OCI-LY7 (cell line): Measurements from ENCODE around the gene USP24. TPM values are rescaled to one million over a fixed set of nuclear protein-coding genes. Genes with fewer than 3 reads are reported as not detected.
"Not testable (repeated sequence)": the region's sequence is repeated elsewhere in the genome, so short reads cannot be mapped to it uniquely, and the experiment has no call there.

Experiments
- BruUV-seq: library from RNA; stranded (reverse); fragments of 400-500 nt; replicated peaks from 2 replicates; lab custom pipeline; 2021; lab: Mats Ljungman, UMichigan
- CTCF ChIA-PET: fragments of 300-600 bp; sonication (Branson Sonifier 250); formaldehyde crosslinking; loops from one replicate; lab custom pipeline; 2022; ENCODE audit warnings: antibody characterized with exemption; ENCODE audit not compliant: unreplicated experiment; lab: Charles Lee
- POLR2A ChIA-PET: fragments of 300-600 bp; sonication (Branson Sonifier 250); formaldehyde crosslinking; loops from one replicate; lab custom pipeline; 2022; ENCODE audit warnings: antibody characterized with exemption; lab: Charles Lee
- DNase-seq: peaks from one replicate; pipeline ENCODE4 v3.0.0-alpha.2; 2015; ENCODE audit warnings: low spot score
- H2AFZ ChIP-seq: fragments of 200-600 bp; sonication (generic), shearing (Covaris generic); 2 replicates; pipeline ENCODE4 v1.6.1; 2014; ENCODE audit warnings: mild to moderate bottlenecking, antibody characterized with exemption, low read length, moderate library complexity
- H3K27ac ChIP-seq: fragments of 200-600 bp; sonication (generic); 2 replicates; pipeline ENCODE4 v1.5.1; 2014; ENCODE audit warnings: mixed run types, low read depth, mild to moderate bottlenecking, moderate library complexity, low read length, inconsistent platforms; ENCODE audit not compliant: poor library complexity, severe bottlenecking
- H3K36me3 ChIP-seq: fragments of 200-600 bp; sonication (generic); 2 replicates; pipeline ENCODE4 v1.6.1; 2014; ENCODE audit warnings: mild to moderate bottlenecking, antibody characterized with exemption, low read length, moderate library complexity, mixed read lengths; ENCODE audit not compliant: insufficient read depth
- H3K4me1 ChIP-seq: fragments of 200-600 bp; sonication (generic); 2 replicates; pipeline ENCODE4 v1.5.1; 2014; ENCODE audit warnings: mild to moderate bottlenecking, low read length; ENCODE audit not compliant: insufficient read depth, poor library complexity, severe bottlenecking
- H3K4me2 ChIP-seq: fragments of 200-600 bp; sonication (generic); 2 replicates; pipeline ENCODE4 v1.6.1; 2014; ENCODE audit warnings: mild to moderate bottlenecking, low read length
- H3K4me3 ChIP-seq: fragments of 200-600 bp; sonication (generic); 2 replicates; pipeline ENCODE4 v1.5.1; 2014; ENCODE audit warnings: mild to moderate bottlenecking, low read depth, low read length; ENCODE audit not compliant: poor library complexity, severe bottlenecking
- H3K79me2 ChIP-seq: fragments of 200-600 bp; sonication (generic); 2 replicates; pipeline ENCODE4 v1.6.1; 2016; ENCODE audit warnings: low read depth, mild to moderate bottlenecking, low read length, moderate library complexity, mixed read lengths; ENCODE audit not compliant: insufficient read depth
- H3K9me2 ChIP-seq: fragments of 200-600 bp; sonication (generic); 2 replicates; pipeline ENCODE4 v1.6.1; 2016; ENCODE audit warnings: mild to moderate bottlenecking, low read length, mixed read lengths; ENCODE audit not compliant: insufficient read depth
- H3K9me3 ChIP-seq: fragments of 200-600 bp; sonication (generic); 2 replicates; pipeline ENCODE4 v1.6.1; 2014; ENCODE audit warnings: mild to moderate bottlenecking, mixed run types, low read length, mixed read lengths
- H4K20me1 ChIP-seq: fragments of 200-600 bp; sonication (generic); 2 replicates; pipeline ENCODE4 v1.6.1; 2014; ENCODE audit warnings: mild to moderate bottlenecking, antibody characterized with exemption, low read length, moderate library complexity, mixed read lengths; ENCODE audit not compliant: insufficient read depth
- EZH2phosphoT487 ChIP-seq: fragments of 200-600 bp; sonication (generic); IDR thresholded peaks from 2 replicates; pipeline ENCODE4 v1.6.1; 2018; ENCODE audit warnings: low read depth, borderline replicate concordance, mild to moderate bottlenecking, mixed run types, antibody characterized with exemption, low read length, moderate library complexity, mixed read lengths
- intact Hi-C: fragments of 100-400 bp; cut with micrococcal nuclease; formaldehyde crosslinking; loops from one replicate; pipeline ENCODE4 v1.10.0; 2022; ENCODE audit not compliant: unreplicated experiment
- total RNA-seq, 2 experiments: library from RNA; depleted of rRNA in 1 of 2; stranded (reverse); fragments of >200 nt in 1 of 2; shearing (Covaris generic) in 1 of 2; gene quantifications; 2 replicates each; pipeline ENCODE4 v1.2.3, GENCODE V29; 2014 to 2022
- TF ChIP-seq, protein P1 (sequence below): fragments of 200-600 bp; sonication (generic); conservative IDR thresholded peaks from 2 replicates; pipeline ENCODE4 v1.5.1; 2014; ENCODE audit warnings: mild to moderate bottlenecking, antibody characterized with exemption, low read length, moderate library complexity, mixed read lengths

USP24 gene
- total RNA-seq, 2 experiments from 2014 or later = 35.1 to 46.3 TPM

DNA sequence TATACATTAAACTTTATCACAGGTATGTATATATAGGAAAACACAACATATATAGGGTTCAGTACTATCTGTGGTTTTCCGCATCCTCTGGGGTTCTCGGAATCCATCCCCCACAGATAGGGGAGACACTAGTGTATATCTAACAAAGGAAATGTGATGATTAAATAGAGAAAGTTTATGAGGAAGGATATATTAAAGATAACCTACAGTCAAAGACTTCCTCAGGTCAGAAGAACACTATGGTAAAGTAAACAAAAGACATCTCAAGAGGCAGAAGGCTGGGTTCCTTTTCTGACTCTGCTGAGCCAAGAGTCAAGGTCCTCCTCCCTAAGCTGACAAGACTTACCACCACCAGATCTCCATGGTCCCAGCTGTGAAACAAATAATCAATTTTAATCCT is 12.1 kb downstream of the USP24 start:
- no peak overlapping the region for H2AFZ ChIP-seq
- no peaks in the 10 kb centered on the region for H3K9me2 ChIP-seq
- POLR2A ChIA-PET = no interaction called here
- CTCF ChIA-PET = no interaction called here
- H3K9me3 ChIP-seq = no peaks in the 10 kb centered on the region
- no peak for DNase-seq
- H3K27ac ChIP-seq = no peak overlapping the region
- no peak overlapping the region for H3K4me3 ChIP-seq
- H3K4me1 ChIP-seq = no peaks in the 10 kb centered on the region
- no TSS peak for BruUV-seq
- no peak overlapping the region for H3K4me2 ChIP-seq
- intact Hi-C loops = no loop called here
- TF ChIP-seq, protein P1, sequence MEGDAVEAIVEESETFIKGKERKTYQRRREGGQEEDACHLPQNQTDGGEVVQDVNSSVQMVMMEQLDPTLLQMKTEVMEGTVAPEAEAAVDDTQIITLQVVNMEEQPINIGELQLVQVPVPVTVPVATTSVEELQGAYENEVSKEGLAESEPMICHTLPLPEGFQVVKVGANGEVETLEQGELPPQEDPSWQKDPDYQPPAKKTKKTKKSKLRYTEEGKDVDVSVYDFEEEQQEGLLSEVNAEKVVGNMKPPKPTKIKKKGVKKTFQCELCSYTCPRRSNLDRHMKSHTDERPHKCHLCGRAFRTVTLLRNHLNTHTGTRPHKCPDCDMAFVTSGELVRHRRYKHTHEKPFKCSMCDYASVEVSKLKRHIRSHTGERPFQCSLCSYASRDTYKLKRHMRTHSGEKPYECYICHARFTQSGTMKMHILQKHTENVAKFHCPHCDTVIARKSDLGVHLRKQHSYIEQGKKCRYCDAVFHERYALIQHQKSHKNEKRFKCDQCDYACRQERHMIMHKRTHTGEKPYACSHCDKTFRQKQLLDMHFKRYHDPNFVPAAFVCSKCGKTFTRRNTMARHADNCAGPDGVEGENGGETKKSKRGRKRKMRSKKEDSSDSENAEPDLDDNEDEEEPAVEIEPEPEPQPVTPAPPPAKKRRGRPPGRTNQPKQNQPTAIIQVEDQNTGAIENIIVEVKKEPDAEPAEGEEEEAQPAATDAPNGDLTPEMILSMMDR = no peak
- no peak for TF ChIP-seq EZH2phosphoT487
- peaks cover 15% of the 10 kb centered on the region; the same call in 1 of the 2 replicates for H4K20me1 ChIP-seq
- H3K36me3 ChIP-seq = peaks cover 31% of the 10 kb centered on the region
- H3K79me2 ChIP-seq = peaks cover 53% of the 10 kb centered on the region; the same call in 1 of the 2 replicates

DNA sequence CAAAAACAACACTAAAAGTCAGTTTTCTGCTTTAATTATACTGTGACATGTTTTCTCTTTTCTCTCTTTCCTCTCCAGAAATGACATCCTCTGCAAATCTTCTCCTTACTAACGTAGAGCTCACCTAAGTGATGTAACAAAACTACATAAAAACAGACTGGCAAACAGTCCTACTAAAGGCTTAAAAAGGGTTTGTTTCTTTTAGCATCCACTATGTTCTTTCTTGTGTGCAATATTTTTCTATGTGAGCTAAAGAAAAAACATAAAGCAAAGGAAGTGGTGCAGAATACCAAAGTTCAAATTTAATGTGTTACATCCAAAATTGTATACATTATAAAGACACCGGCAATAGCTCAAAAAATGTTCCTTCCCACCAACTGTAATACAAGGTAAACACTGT is 14.5 kb downstream of the USP24 start:
- H3K4me3 ChIP-seq = no peak overlapping the region
- H2AFZ ChIP-seq = no peak overlapping the region
- peaks cover 9% of the 10 kb centered on the region; the same call in 1 of the 2 replicates for H4K20me1 ChIP-seq
- no TSS peak for BruUV-seq
- peaks cover 29% of the 10 kb centered on the region; the same call in 1 of the 2 replicates for H3K79me2 ChIP-seq
- intact Hi-C loops = no loop called here
- POLR2A ChIA-PET = interaction anchor here (0.8 to 1.7 kb wide), 5 partner anchors 9 to 39 kb away, joined by 3 to 16 read pairs (median 4); no protein-coding TSS in a partner anchor
- TF ChIP-seq, protein P1 = no peak
- TF ChIP-seq EZH2phosphoT487 = no peak
- CTCF ChIA-PET = no interaction called here
- peaks cover 22% of the 10 kb centered on the region for H3K36me3 ChIP-seq
- H3K9me3 ChIP-seq = no peaks in the 10 kb centered on the region
- H3K4me1 ChIP-seq = no peaks in the 10 kb centered on the region
- H3K27ac ChIP-seq = no peak overlapping the region
- no peaks in the 10 kb centered on the region for H3K9me2 ChIP-seq
- H3K4me2 ChIP-seq = no peak overlapping the region
- DNase-seq = no peak

DNA sequence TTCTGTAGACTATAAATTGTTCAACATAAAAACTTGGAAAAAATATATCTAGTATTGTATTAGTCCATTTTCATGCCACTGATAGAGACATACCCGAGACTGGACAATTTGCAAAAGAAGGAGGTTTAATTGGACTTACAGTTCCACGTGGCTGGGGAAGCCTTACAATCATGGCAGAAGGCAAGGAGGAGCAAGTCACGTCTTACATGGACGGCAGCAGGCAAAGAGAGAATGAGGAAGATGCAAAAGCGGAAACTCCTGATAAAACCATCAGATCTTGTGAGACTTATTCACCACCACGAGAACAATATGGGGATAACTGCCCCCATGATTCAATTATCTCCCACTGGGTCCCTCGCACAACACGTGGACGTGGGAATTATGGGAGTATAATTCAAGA is 15.4 kb downstream of the USP24 start:
- H3K4me1 ChIP-seq, DNase-seq, H3K4me2 ChIP-seq, H3K9me2 ChIP-seq, H3K4me3 ChIP-seq, H2AFZ ChIP-seq, H3K27ac ChIP-seq, CTCF ChIA-PET, intact Hi-C loops, H4K20me1 ChIP-seq, BruUV-seq, H3K9me3 ChIP-seq: not testable (repeated sequence)
- Histone ChIP-seq H3K36me3 (peaks cover 21% of the 10 kb centered on the region), H3K79me2 (peaks cover 20% of the 10 kb centered on the region; the same call in 1 of the 2 replicates)
- POLR2A ChIA-PET = interaction anchor here (1.7 kb wide), 1 partner anchor 10 kb away, joined by 16 read pairs; no protein-coding TSS in a partner anchor
